Liver (tissue), 9 donors: ENCODE results near the gene ABLIM2. TPM values are rescaled to one million over a fixed set of nuclear protein-coding genes. Genes with fewer than 3 reads are reported as not detected.

Experiments
- DNase-seq: peaks from one replicate; pipeline ENCODE4 v3.0.0-alpha.2; 2017; ENCODE audit warnings: low spot score
- H3K27ac ChIP-seq, 2 donors: one replicate each; pipeline ENCODE4 v1.7.0; 2013; ENCODE audit warnings: inconsistent platforms in 2 of 2, low read length in 2 of 2, control low read depth in 1 of 2, low read depth in 1 of 2, mild to moderate bottlenecking in 1 of 2
- H3K27me3 ChIP-seq, 4 donors: one replicate each; pipeline versions ENCODE4 v1.6.1 to v1.7.0; 2013; ENCODE audit warnings: low read length in 3 of 4, inconsistent platforms in 1 of 4, mild to moderate bottlenecking in 1 of 4, moderate library complexity in 1 of 4; ENCODE audit not compliant: control insufficient read depth in 4 of 4, insufficient read depth in 4 of 4
- H3K36me3 ChIP-seq, 4 donors: one replicate each; pipeline versions ENCODE4 v1.6.1 to v1.7.0; 2013; ENCODE audit warnings: low read length in 3 of 4, mild to moderate bottlenecking in 3 of 4, low read depth in 1 of 4, moderate library complexity in 1 of 4; ENCODE audit not compliant: control insufficient read depth in 4 of 4, insufficient read depth in 3 of 4
- H3K4me1 ChIP-seq, 4 donors: one replicate each; pipeline versions ENCODE4 v1.6.1 to v1.7.0; 2013; ENCODE audit warnings: low read length in 3 of 4, mild to moderate bottlenecking in 3 of 4, moderate library complexity in 1 of 4; ENCODE audit not compliant: control insufficient read depth in 4 of 4, insufficient read depth in 4 of 4
- H3K4me3 ChIP-seq, 3 donors: one replicate each; pipeline versions ENCODE4 v1.6.1 to v1.7.0; 2013; ENCODE audit warnings: low read length in 3 of 3, control low read depth in 1 of 3, low read depth in 1 of 3, mild to moderate bottlenecking in 1 of 3
- H3K9ac ChIP-seq, 2 donors: one replicate each; pipeline ENCODE4 v1.7.0; 2013; ENCODE audit warnings: low read length in 2 of 2, mild to moderate bottlenecking in 2 of 2, moderate library complexity in 2 of 2, control low read depth in 1 of 2, low read depth in 1 of 2
- H3K9me3 ChIP-seq, 4 donors: one replicate each; pipeline versions ENCODE4 v1.6.1 to v1.7.0; 2013; ENCODE audit warnings: low read length in 3 of 4; ENCODE audit not compliant: control insufficient read depth in 4 of 4
- CTCF ChIP-seq: fragments of 150-350 bp; IDR thresholded peaks from 2 replicates; pipeline ENCODE4 v1.5.1; 2017; ENCODE audit warnings: improper control_type of control experiment, low read depth, low read length; ENCODE audit not compliant: missing input control
- EGR1 ChIP-seq, 2 donors: IDR thresholded peaks; 2 replicates each; pipeline ENCODE4 v1.6.1; 2016 to 2018; ENCODE audit warnings: antibody characterized with exemption in 2 of 2, low read depth in 2 of 2
- FOXA2 ChIP-seq: IDR thresholded peaks from 2 replicates; pipeline ENCODE4 v1.6.1; 2016; ENCODE audit warnings: antibody characterized with exemption
- GABPA ChIP-seq, 2 donors: IDR thresholded peaks in 1 of 2; conservative IDR thresholded peaks in 1 of 2; 2 replicates each; pipeline ENCODE4 v1.6.1; 2016; ENCODE audit warnings: antibody characterized with exemption in 2 of 2, mild to moderate bottlenecking in 1 of 2, moderate library complexity in 1 of 2
- JUND ChIP-seq, 2 donors: IDR thresholded peaks; 2 replicates each; pipeline ENCODE4 v1.6.1; 2016; ENCODE audit warnings: antibody characterized with exemption in 2 of 2
- RAD21 ChIP-seq, 2 donors: IDR thresholded peaks; 2 replicates each; pipeline ENCODE4 v1.6.1; 2016; ENCODE audit warnings: antibody characterized with exemption in 2 of 2, mild to moderate bottlenecking in 2 of 2
- TAF1 ChIP-seq: conservative IDR thresholded peaks from 2 replicates; pipeline ENCODE4 v1.6.1; 2016; ENCODE audit warnings: antibody characterized with exemption, mild to moderate bottlenecking
- YY1 ChIP-seq: IDR thresholded peaks from 2 replicates; pipeline ENCODE4 v1.6.1; 2016; ENCODE audit warnings: antibody characterized with exemption, mild to moderate bottlenecking
- WGBS: extraction: QIAGEN DNeasy Blood & Tissue Kit; methylation state at CpG from one replicate; pipeline ENCODE4 v1.1.7; 2013; 5-methylcytosine and 5-hydroxymethylcytosine counted together
- polyA plus RNA-seq, 2 donors: library from polyadenylated mRNA; stranded (reverse) in 1 of 2; unstranded in 1 of 2; fragments of 200-250 nt in 1 of 2; fragments of >200 nt in 1 of 2; fragmentation: Nextera tagmentation in 1 of 2; extraction: Ambion mirVana in 1 of 2; gene quantifications; one replicate each; pipeline versions ENCODE4 v1.2.1 to v1.2.3, GENCODE V29; 2013 to 2015
- total RNA-seq, 2 donors: library from RNA; depleted of rRNA; stranded (reverse); fragments of >200 nt; gene quantifications; one replicate each; pipeline ENCODE4 v1.2.3, GENCODE V29; 2014
- TF ChIP-seq, protein P1 (sequence below): IDR thresholded peaks from 2 replicates; pipeline ENCODE4 v1.6.1; 2016; ENCODE audit warnings: antibody characterized with exemption, mild to moderate bottlenecking
- TF ChIP-seq, protein P2 (sequence below): IDR thresholded peaks from 2 replicates; pipeline ENCODE4 v1.6.1; 2016; ENCODE audit warnings: antibody characterized with exemption
- donor health status: healthy.
- donor health status: healthy.
- donor health status: healthy.
- donor health status: healthy.
- donor health status: healthy.

The ABLIM2 gene
- total and polyA plus RNA-seq, 4 donors, result 0.75 to 2.5 (median 0.93) TPM

- Histone ChIP-seq H3K4me1 (no peaks in the 10 kb centered on the region), H3K9ac (no peak overlapping the region), H3K9me3 (peaks cover 0 to 1% (median 0%) of the 10 kb centered on the region in 4 donors), H3K4me3 (no peak overlapping the region), H3K36me3 (no peaks in the 10 kb centered on the region), H3K27ac (no peak overlapping the region), H3K27me3 (no peaks in the 10 kb centered on the region)
- TF ChIP-seq FOXA2 (no peak), RAD21 (IDR thresholded peaks at IDR 0.05) (no peak), GABPA (IDR thresholded peaks at IDR 0.05 in 1 of 2, conservative IDR thresholded peaks at IDR 0.05 in 1 of 2) (no peak), TAF1 (no peak), YY1 (no peak), EGR1 (IDR thresholded peaks at IDR 0.05; ENCODE audit: low read depth in 2 of 2) (no peak), CTCF (no peak), JUND (IDR thresholded peaks at IDR 0.05) (no peak)
- TF ChIP-seq, protein P1, sequence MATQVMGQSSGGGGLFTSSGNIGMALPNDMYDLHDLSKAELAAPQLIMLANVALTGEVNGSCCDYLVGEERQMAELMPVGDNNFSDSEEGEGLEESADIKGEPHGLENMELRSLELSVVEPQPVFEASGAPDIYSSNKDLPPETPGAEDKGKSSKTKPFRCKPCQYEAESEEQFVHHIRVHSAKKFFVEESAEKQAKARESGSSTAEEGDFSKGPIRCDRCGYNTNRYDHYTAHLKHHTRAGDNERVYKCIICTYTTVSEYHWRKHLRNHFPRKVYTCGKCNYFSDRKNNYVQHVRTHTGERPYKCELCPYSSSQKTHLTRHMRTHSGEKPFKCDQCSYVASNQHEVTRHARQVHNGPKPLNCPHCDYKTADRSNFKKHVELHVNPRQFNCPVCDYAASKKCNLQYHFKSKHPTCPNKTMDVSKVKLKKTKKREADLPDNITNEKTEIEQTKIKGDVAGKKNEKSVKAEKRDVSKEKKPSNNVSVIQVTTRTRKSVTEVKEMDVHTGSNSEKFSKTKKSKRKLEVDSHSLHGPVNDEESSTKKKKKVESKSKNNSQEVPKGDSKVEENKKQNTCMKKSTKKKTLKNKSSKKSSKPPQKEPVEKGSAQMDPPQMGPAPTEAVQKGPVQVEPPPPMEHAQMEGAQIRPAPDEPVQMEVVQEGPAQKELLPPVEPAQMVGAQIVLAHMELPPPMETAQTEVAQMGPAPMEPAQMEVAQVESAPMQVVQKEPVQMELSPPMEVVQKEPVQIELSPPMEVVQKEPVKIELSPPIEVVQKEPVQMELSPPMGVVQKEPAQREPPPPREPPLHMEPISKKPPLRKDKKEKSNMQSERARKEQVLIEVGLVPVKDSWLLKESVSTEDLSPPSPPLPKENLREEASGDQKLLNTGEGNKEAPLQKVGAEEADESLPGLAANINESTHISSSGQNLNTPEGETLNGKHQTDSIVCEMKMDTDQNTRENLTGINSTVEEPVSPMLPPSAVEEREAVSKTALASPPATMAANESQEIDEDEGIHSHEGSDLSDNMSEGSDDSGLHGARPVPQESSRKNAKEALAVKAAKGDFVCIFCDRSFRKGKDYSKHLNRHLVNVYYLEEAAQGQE, result no peak
- 97% methylated on average over 12 of the region's 12 CpGs for WGBS
- no peak for DNase-seq
Observed at GRCh38 chr4:8098506-8098905, 60.1 kb downstream of the ABLIM2 start.

DNA sequence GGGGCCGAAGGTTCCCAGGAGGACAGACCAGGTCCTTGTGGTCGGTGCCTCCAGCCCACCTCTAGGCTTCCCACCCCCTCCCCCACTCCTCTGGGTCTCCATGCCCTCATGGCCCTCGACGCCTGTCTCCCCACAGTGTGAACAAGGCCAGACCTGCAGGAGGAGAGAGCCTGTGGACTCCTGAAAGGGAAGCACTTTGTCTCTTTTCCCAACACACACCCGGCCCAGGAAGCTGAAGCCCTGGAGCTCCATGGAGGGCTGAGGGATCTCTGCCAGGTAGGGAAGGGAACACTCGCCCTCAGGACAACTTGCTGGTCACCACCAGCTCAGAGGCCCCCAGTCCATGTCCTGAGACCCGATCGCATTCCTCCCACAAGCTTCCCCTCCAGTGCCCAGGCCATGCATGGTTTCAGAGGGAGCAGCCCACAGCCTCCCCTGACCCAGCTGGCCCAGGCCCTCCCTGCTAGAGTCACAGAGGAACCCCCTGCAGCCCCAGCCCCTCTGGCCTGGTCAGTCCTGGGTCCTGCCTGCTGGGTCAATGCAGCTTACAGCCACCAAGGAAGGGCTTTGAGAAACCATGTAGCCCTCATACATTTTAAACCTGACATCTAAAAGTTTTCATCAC, 60.8 kb downstream of the ABLIM2 start:
- TF ChIP-seq, protein P1, result no peak
- TF ChIP-seq, protein P2, sequence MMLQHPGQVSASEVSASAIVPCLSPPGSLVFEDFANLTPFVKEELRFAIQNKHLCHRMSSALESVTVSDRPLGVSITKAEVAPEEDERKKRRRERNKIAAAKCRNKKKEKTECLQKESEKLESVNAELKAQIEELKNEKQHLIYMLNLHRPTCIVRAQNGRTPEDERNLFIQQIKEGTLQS, result no peak
- H3K27me3 ChIP-seq, result no peaks in the 10 kb centered on the region
- H3K36me3 ChIP-seq, result no peaks in the 10 kb centered on the region
- no peak overlapping the region for H3K4me3 ChIP-seq
- peaks cover 0 to 4% (median under 1%) of the 10 kb centered on the region in 4 donors for H3K9me3 ChIP-seq
- no peaks in the 10 kb centered on the region for H3K4me1 ChIP-seq
- no peak overlapping the region for H3K9ac ChIP-seq
- DNase-seq, result no peak
- 94% methylated on average over 8 of the region's 8 CpGs for WGBS
- H3K27ac ChIP-seq, result no peak overlapping the region
